ENCODE results near the gene SYMPK.

The SYMPK gene

GRCh38 chr19:45885556-45886426, 22.8 kb upstream of the SYMPK start, which contains the start of gene IRF2BP1:
TSS of gene IRF2BP1 (minus strand) at chr19:45886141. CDS start at chr19:45885774, 367 bp downstream.
- Histone ChIP-seq H3K9me3 (ENCODE audit: control insufficient read depth, insufficient read depth, low read length) (no peaks in the 10 kb centered on the region), H3K27me3 (ENCODE audit: control insufficient read depth, insufficient read depth, low read length) (no peaks in the 10 kb centered on the region), H3K27ac (ENCODE audit: low read length) (no peak within 1 kb of the TSS), H3K36me3 (ENCODE audit: control insufficient read depth, insufficient read depth, low read length) (peaks cover 10% of the 10 kb centered on the region; the same call in 1 of the 2 replicates), H3K4me3 (ENCODE audit: low read length) (peak within 1 kb of the TSS; percentile 83), H3K4me1 (ENCODE audit: control insufficient read depth, insufficient read depth, low read length) (peaks cover 13% of the 10 kb centered on the region)
- DNase-seq (ENCODE audit: low read depth, low spot score): no peak
- no CpG with 5 or more reads among the region's 107 CpGs for WGBS (ENCODE audit: insufficient coverage, insufficient read length)

- WGBS (ENCODE audit: insufficient coverage, insufficient read length): no CpG with 5 or more reads among the region's 72 CpGs
- peaks cover 13% of the 10 kb centered on the region for H3K4me1 ChIP-seq (ENCODE audit: control insufficient read depth, insufficient read depth, low read length)
- no peak for DNase-seq (ENCODE audit: low read depth, low spot score)
Measured at GRCh38 chr19:45884682-45885555, 22.0 kb upstream of the SYMPK start.

GRCh38 chr19:45883881-45884681, 21.1 kb upstream of the SYMPK start:
- Histone ChIP-seq H3K27me3 (ENCODE audit: control insufficient read depth, insufficient read depth, low read length) (no peaks in the 10 kb centered on the region), H3K9me3 (ENCODE audit: control insufficient read depth, insufficient read depth, low read length) (no peaks in the 10 kb centered on the region), H3K27ac (ENCODE audit: low read length) (no peak overlapping the region), H3K36me3 (ENCODE audit: control insufficient read depth, insufficient read depth, low read length) (peaks cover 10% of the 10 kb centered on the region; the same call in 1 of the 2 replicates), H3K4me3 (ENCODE audit: low read length) (no peak overlapping the region), H3K4me1 (ENCODE audit: control insufficient read depth, insufficient read depth, low read length) (peaks cover 13% of the 10 kb centered on the region)
- no CpG with 5 or more reads among the region's 57 CpGs for WGBS (ENCODE audit: insufficient coverage, insufficient read length)
- DNase-seq (ENCODE audit: low read depth, low spot score): no peak

More at GRCh38 chr19:45884682-45885555, 22.0 kb upstream of the SYMPK start:
- Histone ChIP-seq H3K9me3 (ENCODE audit: control insufficient read depth, insufficient read depth, low read length) (no peaks in the 10 kb centered on the region), H3K27ac (ENCODE audit: low read length) (no peak overlapping the region), H3K36me3 (ENCODE audit: control insufficient read depth, insufficient read depth, low read length) (peaks cover 10% of the 10 kb centered on the region; the same call in 1 of the 2 replicates), H3K4me3 (ENCODE audit: low read length) (peak overlapping the region; percentile 83; the same call in 1 of the 2 replicates), H3K27me3 (ENCODE audit: control insufficient read depth, insufficient read depth, low read length) (no peaks in the 10 kb centered on the region)

- H3K36me3 ChIP-seq (ENCODE audit: control insufficient read depth, insufficient read depth, low read length): peaks cover 10% of the 10 kb centered on the region; the same call in 1 of the 2 replicates
- no CpG with 5 or more reads among the region's 5 CpGs for WGBS (ENCODE audit: insufficient coverage, insufficient read length)
Measured at GRCh38 chr19:45883586-45883880, 20.6 kb upstream of the SYMPK start.

GRCh38 chr19:45882652-45883585, 20.0 kb upstream of the SYMPK start:
- peaks cover 13% of the 10 kb centered on the region for H3K4me1 ChIP-seq (ENCODE audit: control insufficient read depth, insufficient read depth, low read length)
- peak overlapping the region; percentile 38; the same call in 1 of the 2 replicates for H3K4me3 ChIP-seq (ENCODE audit: low read length)
- no CpG with 5 or more reads among the region's 47 CpGs for WGBS (ENCODE audit: insufficient coverage, insufficient read length)
- H3K36me3 ChIP-seq (ENCODE audit: control insufficient read depth, insufficient read depth, low read length): peaks cover 10% of the 10 kb centered on the region; the same call in 1 of the 2 replicates
- H3K27me3 ChIP-seq (ENCODE audit: control insufficient read depth, insufficient read depth, low read length): no peaks in the 10 kb centered on the region
- DNase-seq (ENCODE audit: low read depth, low spot score): peak; percentile 74
- no peaks in the 10 kb centered on the region for H3K9me3 ChIP-seq (ENCODE audit: control insufficient read depth, insufficient read depth, low read length)
- H3K27ac ChIP-seq (ENCODE audit: low read length): no peak overlapping the region

More at GRCh38 chr19:45883586-45883880, 20.6 kb upstream of the SYMPK start:
- Histone ChIP-seq H3K4me3 (ENCODE audit: low read length) (no peak overlapping the region), H3K9me3 (ENCODE audit: control insufficient read depth, insufficient read depth, low read length) (no peaks in the 10 kb centered on the region), H3K27ac (ENCODE audit: low read length) (no peak overlapping the region), H3K27me3 (ENCODE audit: control insufficient read depth, insufficient read depth, low read length) (no peaks in the 10 kb centered on the region), H3K4me1 (ENCODE audit: control insufficient read depth, insufficient read depth, low read length) (peaks cover 13% of the 10 kb centered on the region)
- DNase-seq (ENCODE audit: low read depth, low spot score): no peak

- Histone ChIP-seq H3K27me3 (ENCODE audit: control insufficient read depth, insufficient read depth, low read length) (no peaks in the 10 kb centered on the region), H3K27ac (ENCODE audit: low read length) (no peak overlapping the region), H3K4me3 (ENCODE audit: low read length) (peak overlapping the region; percentile 3; the same call in 1 of the 2 replicates), H3K9me3 (ENCODE audit: control insufficient read depth, insufficient read depth, low read length) (no peaks in the 10 kb centered on the region), H3K4me1 (ENCODE audit: control insufficient read depth, insufficient read depth, low read length) (peaks cover 13% of the 10 kb centered on the region), H3K36me3 (ENCODE audit: control insufficient read depth, insufficient read depth, low read length) (peaks cover 10% of the 10 kb centered on the region; the same call in 1 of the 2 replicates)
- DNase-seq (ENCODE audit: low read depth, low spot score): no peak
- no CpG with 5 or more reads among the region's 4 CpGs for WGBS (ENCODE audit: insufficient coverage, insufficient read length)
Measured at GRCh38 chr19:45881909-45882528, 19.1 kb upstream of the SYMPK start.

GRCh38 chr19:45881082-45881908, 18.3 kb upstream of the SYMPK start:
- H3K9me3 ChIP-seq (ENCODE audit: control insufficient read depth, insufficient read depth, low read length): no peaks in the 10 kb centered on the region
- no peak overlapping the region for H3K4me3 ChIP-seq (ENCODE audit: low read length)
- DNase-seq (ENCODE audit: low read depth, low spot score): no peak
- no CpG with 5 or more reads among the region's 10 CpGs for WGBS (ENCODE audit: insufficient coverage, insufficient read length)
- H3K36me3 ChIP-seq (ENCODE audit: control insufficient read depth, insufficient read depth, low read length): peaks cover 10% of the 10 kb centered on the region; the same call in 1 of the 2 replicates
- no peak overlapping the region for H3K27ac ChIP-seq (ENCODE audit: low read length)
- peaks cover 13% of the 10 kb centered on the region for H3K4me1 ChIP-seq (ENCODE audit: control insufficient read depth, insufficient read depth, low read length)
- no peaks in the 10 kb centered on the region for H3K27me3 ChIP-seq (ENCODE audit: control insufficient read depth, insufficient read depth, low read length)

- H3K27me3 ChIP-seq (ENCODE audit: control insufficient read depth, insufficient read depth, low read length): no peaks in the 10 kb centered on the region
- WGBS (ENCODE audit: insufficient coverage, insufficient read length): no CpG with 5 or more reads among the region's 2 CpGs
- DNase-seq (ENCODE audit: low read depth, low spot score): no peak
- no peak overlapping the region for H3K4me3 ChIP-seq (ENCODE audit: low read length)
- no peak overlapping the region for H3K27ac ChIP-seq (ENCODE audit: low read length)
- H3K4me1 ChIP-seq (ENCODE audit: control insufficient read depth, insufficient read depth, low read length): peaks cover 12% of the 10 kb centered on the region
- H3K9me3 ChIP-seq (ENCODE audit: control insufficient read depth, insufficient read depth, low read length): no peaks in the 10 kb centered on the region
- peaks cover 9% of the 10 kb centered on the region; the same call in 1 of the 2 replicates for H3K36me3 ChIP-seq (ENCODE audit: control insufficient read depth, insufficient read depth, low read length)
Measured at GRCh38 chr19:45879971-45880370, 17.0 kb upstream of the SYMPK start.

All from iPS DF 6.9 (cell line).